ENCODE results near the gene WSB2. TPM values are rescaled to one million over a fixed set of nuclear protein-coding genes. Genes with fewer than 3 reads are reported as not detected.

WSB2 gene
- total and polyA plus RNA-seq, 2 of the 8 experiments (the other 6 are each of a cell fraction or from before 2014, with no cell fraction given) = 47.5 to 58.2 TPM

- no peak for TF ChIP-seq FOSL1 (IDR thresholded peaks at IDR 0.05; ENCODE audit: insufficient read depth, low read depth, low read length)
- no peak for TF ChIP-seq CHD2 (IDR thresholded peaks at IDR 0.05; ENCODE audit: low read length)
- TF ChIP-seq KDM4A (IDR thresholded peaks at IDR 0.05; ENCODE audit: low read depth, low read length, severe bottlenecking) = no peak
- TF ChIP-seq HDAC6 (IDR thresholded peaks at IDR 0.05; ENCODE audit: low read depth, low read length) = no peak
- TF ChIP-seq CHD1 (IDR thresholded peaks at IDR 0.05; ENCODE audit: low read depth, low read length) = no peak
- no peak for TF ChIP-seq BACH1 (IDR thresholded peaks at IDR 0.05; ENCODE audit: low read length)
- no peak for TF ChIP-seq SUZ12 (IDR thresholded peaks at IDR 0.05; ENCODE audit: low read length)
- TF ChIP-seq RNF2 (IDR thresholded peaks at IDR 0.05; ENCODE audit: borderline replicate concordance, low read depth, low read length, missing control alignments, poor library complexity, severe bottlenecking) = no peak
- TF ChIP-seq, protein P1, sequence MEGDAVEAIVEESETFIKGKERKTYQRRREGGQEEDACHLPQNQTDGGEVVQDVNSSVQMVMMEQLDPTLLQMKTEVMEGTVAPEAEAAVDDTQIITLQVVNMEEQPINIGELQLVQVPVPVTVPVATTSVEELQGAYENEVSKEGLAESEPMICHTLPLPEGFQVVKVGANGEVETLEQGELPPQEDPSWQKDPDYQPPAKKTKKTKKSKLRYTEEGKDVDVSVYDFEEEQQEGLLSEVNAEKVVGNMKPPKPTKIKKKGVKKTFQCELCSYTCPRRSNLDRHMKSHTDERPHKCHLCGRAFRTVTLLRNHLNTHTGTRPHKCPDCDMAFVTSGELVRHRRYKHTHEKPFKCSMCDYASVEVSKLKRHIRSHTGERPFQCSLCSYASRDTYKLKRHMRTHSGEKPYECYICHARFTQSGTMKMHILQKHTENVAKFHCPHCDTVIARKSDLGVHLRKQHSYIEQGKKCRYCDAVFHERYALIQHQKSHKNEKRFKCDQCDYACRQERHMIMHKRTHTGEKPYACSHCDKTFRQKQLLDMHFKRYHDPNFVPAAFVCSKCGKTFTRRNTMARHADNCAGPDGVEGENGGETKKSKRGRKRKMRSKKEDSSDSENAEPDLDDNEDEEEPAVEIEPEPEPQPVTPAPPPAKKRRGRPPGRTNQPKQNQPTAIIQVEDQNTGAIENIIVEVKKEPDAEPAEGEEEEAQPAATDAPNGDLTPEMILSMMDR (IDR thresholded peaks at IDR 0.05; ENCODE audit: control extremely low read depth in 1 of 3, insufficient read depth in 1 of 3, low read depth in 1 of 3, low read length in 3 of 3) = no peak
- no peak for TF ChIP-seq SIRT6 (IDR thresholded peaks at IDR 0.05; ENCODE audit: low read length)
- TF ChIP-seq GTF2F1 (IDR thresholded peaks at IDR 0.05; ENCODE audit: borderline replicate concordance, low read depth, low read length) = 0 out of 2 replicates have a peak, but pooled peaks have one; percentile 51
- TF ChIP-seq SP4 (IDR thresholded peaks at IDR 0.05; ENCODE audit: low read length) = no peak
- no peak for TF ChIP-seq NANOG (IDR thresholded peaks at IDR 0.05; ENCODE audit: insufficient read depth, low read depth, low read length, poor library complexity, severe bottlenecking)
- no peak for TF ChIP-seq BRCA1 (IDR thresholded peaks at IDR 0.05; ENCODE audit: low read depth, low read length)
- TF ChIP-seq CTBP2 (IDR thresholded peaks at IDR 0.05; ENCODE audit: borderline replicate concordance, insufficient read depth, insufficient read length, low read length) = no peak
Measured at GRCh38 chr12:118061873-118062843, 1.2 kb upstream of the WSB2 start (continued).
